Erythroblast (primary cell): ENCODE measurements around the gene AGBL4.

Source experiments
- GATA1 ChIP-seq: IDR thresholded peaks from 2 replicates; pipeline ENCODE4 v1.6.1; 2011; ENCODE audit warnings: low read depth, mild to moderate bottlenecking, control low read depth, low read length, moderate library complexity
- POLR2A ChIP-seq: IDR thresholded peaks from 2 replicates; pipeline ENCODE4 v1.6.1; 2011; ENCODE audit warnings: mild to moderate bottlenecking, low read length

DNA sequence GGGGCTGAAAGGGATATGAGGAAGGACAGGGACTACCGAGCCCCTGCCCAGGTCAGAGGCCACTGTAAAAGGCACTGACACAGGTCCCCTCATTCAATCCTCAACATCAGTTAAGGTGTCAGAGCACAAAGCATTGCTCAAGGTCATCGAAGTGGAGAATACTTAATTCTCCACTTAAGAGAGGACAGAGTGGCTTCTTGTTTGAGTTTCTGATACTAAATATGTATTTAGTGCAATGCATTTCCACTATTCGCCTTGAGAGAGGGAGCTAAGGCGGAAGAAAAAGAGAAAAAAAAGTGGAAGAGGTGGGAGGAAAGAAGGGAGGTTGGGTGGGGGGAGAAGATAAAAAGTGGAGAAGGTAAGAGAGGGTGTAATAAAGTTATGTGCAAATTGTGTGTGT, 1451.6 kb downstream of the AGBL4 start:
- TF ChIP-seq POLR2A, result no peak
- no peak for TF ChIP-seq GATA1
